Trophoblast cell (in vitro differentiated cells and primary cell): ENCODE measurements around the gene LRRC3C.

Experiments used
- DNase-seq, 2 donors: peaks; one replicate each; pipeline ENCODE4 v3.0.0-alpha.2; 2016
- H2AFZ ChIP-seq: 2 replicates; pipeline ENCODE4 v1.6.1; 2013; ENCODE audit warnings: low read length, moderate library complexity, mild to moderate bottlenecking; ENCODE audit not compliant: insufficient read depth, poor library complexity
- H2AK5ac ChIP-seq: 2 replicates; pipeline ENCODE4 v1.6.1; 2013; ENCODE audit warnings: mild to moderate bottlenecking, low read length
- H2BK120ac ChIP-seq: 2 replicates; pipeline ENCODE4 v1.6.1; 2013; ENCODE audit warnings: low read length, mild to moderate bottlenecking, moderate library complexity; ENCODE audit not compliant: insufficient read depth, poor library complexity
- H2BK12ac ChIP-seq: 2 replicates; pipeline ENCODE4 v1.6.1; 2013; ENCODE audit warnings: mild to moderate bottlenecking, low read length, moderate library complexity
- H2BK5ac ChIP-seq: 2 replicates; pipeline ENCODE4 v1.6.1; 2013; ENCODE audit warnings: low read length, low read depth, moderate library complexity, mild to moderate bottlenecking; ENCODE audit not compliant: poor library complexity
- H3K14ac ChIP-seq: 2 replicates; pipeline ENCODE4 v1.6.1; 2013; ENCODE audit warnings: mild to moderate bottlenecking, low read length
- H3K18ac ChIP-seq: 2 replicates; pipeline ENCODE4 v1.6.1; 2013; ENCODE audit warnings: mild to moderate bottlenecking, low read length
- H3K23ac ChIP-seq: 2 replicates; pipeline ENCODE4 v1.6.1; 2013; ENCODE audit warnings: low read length
- H3K27ac ChIP-seq: 2 replicates; pipeline ENCODE4 v1.5.1; 2013; ENCODE audit warnings: low read depth, mild to moderate bottlenecking, inconsistent platforms, low read length, moderate library complexity
- H3K27me3 ChIP-seq: 2 replicates; pipeline ENCODE4 v1.6.1; 2013; ENCODE audit warnings: inconsistent platforms, mild to moderate bottlenecking, low read length, moderate library complexity; ENCODE audit not compliant: insufficient read depth
- H3K36me3 ChIP-seq, 2 experiments: 1 replicate in 1 of 2; 2 replicates in 1 of 2; pipeline ENCODE4 v1.6.1; 2013; ENCODE audit warnings: low read length in 2 of 2, mild to moderate bottlenecking in 2 of 2, moderate library complexity in 1 of 2; ENCODE audit not compliant: insufficient read depth in 2 of 2, control insufficient read depth in 1 of 2
- H3K4ac ChIP-seq: 2 replicates; pipeline ENCODE4 v1.6.1; 2013; ENCODE audit warnings: low read depth, mild to moderate bottlenecking, low read length, moderate library complexity
- H3K4me1 ChIP-seq, 2 experiments: 1 replicate in 1 of 2; 2 replicates in 1 of 2; pipeline ENCODE4 v1.6.1; 2013; ENCODE audit warnings: low read length in 2 of 2, mild to moderate bottlenecking in 2 of 2, moderate library complexity in 1 of 2; ENCODE audit not compliant: insufficient read depth in 2 of 2, control insufficient read depth in 1 of 2
- H3K4me2 ChIP-seq: 2 replicates; pipeline ENCODE4 v1.6.1; 2013; ENCODE audit warnings: inconsistent platforms, mild to moderate bottlenecking, low read length, moderate library complexity
- H3K4me3 ChIP-seq: 2 replicates; pipeline ENCODE4 v1.5.1; 2013; ENCODE audit warnings: mild to moderate bottlenecking, low read depth, low read length, inconsistent platforms
- H3K79me1 ChIP-seq: one replicate; pipeline ENCODE4 v1.6.1; 2013; ENCODE audit warnings: low read length
- H3K79me2 ChIP-seq: 2 replicates; pipeline ENCODE4 v1.6.1; 2013; ENCODE audit warnings: low read length, mild to moderate bottlenecking; ENCODE audit not compliant: control insufficient read depth, insufficient read depth, poor library complexity
- H3K9ac ChIP-seq: 2 replicates; pipeline ENCODE4 v1.6.1; 2013; ENCODE audit warnings: mild to moderate bottlenecking, low read length
- H3K9me3 ChIP-seq: 2 replicates; pipeline ENCODE4 v1.6.1; 2013; ENCODE audit warnings: low read depth, mild to moderate bottlenecking, control low read depth, inconsistent platforms, low read length; ENCODE audit not compliant: insufficient read depth
- H4K12ac ChIP-seq: 2 replicates; pipeline ENCODE4 v1.6.1; 2013; ENCODE audit warnings: low read depth, mild to moderate bottlenecking, low read length, moderate library complexity
- H4K8ac ChIP-seq: 2 replicates; pipeline ENCODE4 v1.6.1; 2013; ENCODE audit warnings: low read depth, mild to moderate bottlenecking, low read length, moderate library complexity
- H4K91ac ChIP-seq: one replicate; pipeline ENCODE4 v1.6.1; 2013; ENCODE audit warnings: low read depth, mild to moderate bottlenecking, low read length, moderate library complexity
- WGBS: extraction: QIAGEN DNeasy Blood & Tissue Kit; methylation state at CpG from one replicate; pipeline ENCODE4 v1.1.7; 2013; ENCODE audit warnings: missing lambda C conversion rate; ENCODE audit not compliant: insufficient read length, insufficient coverage; ENCODE audit errors: extremely low coverage; 5-methylcytosine and 5-hydroxymethylcytosine counted together

The LRRC3C gene

DNA sequence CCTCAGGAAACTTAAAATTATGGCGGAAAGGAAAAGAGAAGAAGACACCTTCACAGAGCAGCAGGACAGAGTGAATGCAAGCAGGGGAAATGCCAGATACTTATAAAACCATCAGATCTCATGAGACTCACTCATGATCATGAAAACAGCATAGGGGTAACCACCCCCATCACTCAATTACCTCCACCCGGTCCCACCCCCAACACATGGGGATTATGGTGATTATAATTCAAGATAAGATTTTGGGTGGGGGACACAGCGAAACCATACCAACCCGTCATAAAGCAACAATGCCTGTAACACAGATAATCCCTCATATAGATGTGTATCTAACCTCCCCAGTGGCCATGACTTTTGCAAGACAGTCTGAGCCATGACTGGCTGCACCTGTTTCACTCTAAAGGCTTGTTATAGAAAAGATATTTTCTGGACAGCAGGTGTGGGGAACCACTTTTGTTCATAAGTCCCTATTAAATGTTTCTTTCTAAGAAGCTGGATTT, 28.2 kb downstream of the LRRC3C start:
- H3K27ac ChIP-seq, result no peak overlapping the region
- H3K27me3 ChIP-seq, result no peaks in the 10 kb centered on the region
- H3K79me1 ChIP-seq, result peaks cover 7% of the 10 kb centered on the region
- no peak overlapping the region for H3K14ac ChIP-seq
- H3K23ac ChIP-seq, result no peak overlapping the region
- H3K36me3 ChIP-seq, result no peaks in the 10 kb centered on the region
- no peak overlapping the region for H2BK120ac ChIP-seq
- H3K9ac ChIP-seq, result no peak overlapping the region
- no peak overlapping the region for H3K4me2 ChIP-seq
- WGBS, result no CpG with 5 or more reads among the region's 4 CpGs
- no peak overlapping the region for H2AK5ac ChIP-seq
- H3K4me1 ChIP-seq, result peaks cover 8 to 9% of the 10 kb centered on the region in 2 experiments
- no peak for DNase-seq
- no peak overlapping the region for H3K4ac ChIP-seq
- H2BK12ac ChIP-seq, result no peak overlapping the region
- no peak overlapping the region for H2BK5ac ChIP-seq
- peaks cover 3% of the 10 kb centered on the region for H3K79me2 ChIP-seq
- H4K8ac ChIP-seq, result no peak overlapping the region
- H4K91ac ChIP-seq, result no peak overlapping the region
- no peak overlapping the region for H3K18ac ChIP-seq
- no peak overlapping the region for H3K4me3 ChIP-seq
- no peak overlapping the region for H4K12ac ChIP-seq
- H2AFZ ChIP-seq, result no peak overlapping the region
- peaks cover 2% of the 10 kb centered on the region for H3K9me3 ChIP-seq

GRCh38 chr17:39960524-39961041, 33.1 kb downstream of the LRRC3C start:
- no peak overlapping the region for H3K23ac ChIP-seq
- no CpG with 5 or more reads among the region's 8 CpGs for WGBS
- no peak overlapping the region for H2AFZ ChIP-seq

GRCh38 chr17:39962642-39963220, 35.2 kb downstream of the LRRC3C start, which contains the start of gene GSDMA:
GSDMA (plus strand) TSS chr17:39963004; CDS start chr17:39965688, 2,684 bp downstream.
- H3K79me1 ChIP-seq, result no peaks in the 10 kb centered on the region

More at GRCh38 chr17:39960524-39961041, 33.1 kb downstream of the LRRC3C start:
- H3K14ac ChIP-seq, result no peak overlapping the region
- no peak overlapping the region for H3K9ac ChIP-seq
- no peaks in the 10 kb centered on the region for H3K79me1 ChIP-seq
- no peak overlapping the region for H4K12ac ChIP-seq
- H3K4me2 ChIP-seq, result no peak overlapping the region
- no peak overlapping the region for H4K8ac ChIP-seq
- H3K36me3 ChIP-seq, result no peaks in the 10 kb centered on the region
- no peak overlapping the region for H2BK5ac ChIP-seq
- H2BK120ac ChIP-seq, result no peak overlapping the region
- H3K18ac ChIP-seq, result no peak overlapping the region
- H4K91ac ChIP-seq, result no peak overlapping the region
- no peak overlapping the region for H2BK12ac ChIP-seq
- no peak overlapping the region for H3K4me3 ChIP-seq
- no peak overlapping the region for H3K4ac ChIP-seq
- no peaks in the 10 kb centered on the region for H3K4me1 ChIP-seq
- H3K79me2 ChIP-seq, result no peaks in the 10 kb centered on the region
- H3K9me3 ChIP-seq, result no peaks in the 10 kb centered on the region
- H3K27me3 ChIP-seq, result no peaks in the 10 kb centered on the region
- H2AK5ac ChIP-seq, result no peak overlapping the region
- no peak overlapping the region for H3K27ac ChIP-seq
- no peak for DNase-seq

DNA sequence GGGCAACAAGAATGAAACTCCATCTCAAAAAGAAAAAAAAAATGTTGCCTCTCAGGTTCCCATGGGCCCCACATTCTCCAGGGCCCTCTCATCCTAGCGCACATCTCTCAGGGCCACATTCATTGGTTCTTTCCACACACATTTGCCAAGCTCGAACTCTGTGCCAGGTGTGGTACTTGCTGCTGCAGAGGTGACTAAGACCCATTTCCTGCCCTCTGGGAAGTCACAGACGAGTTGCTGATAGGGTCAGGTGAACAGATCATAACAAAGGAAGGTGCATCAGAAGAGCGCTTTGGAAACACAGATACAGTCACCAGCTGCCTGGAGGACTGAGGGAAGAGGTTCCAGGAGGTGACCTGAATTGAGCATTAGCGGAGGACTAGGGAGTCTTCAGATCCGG, 36.3 kb downstream of the LRRC3C start:
- Histone ChIP-seq H3K9ac (no peak overlapping the region), H3K4me2 (no peak overlapping the region), H2AK5ac (no peak overlapping the region), H3K79me1 (no peaks in the 10 kb centered on the region), H3K14ac (no peak overlapping the region), H4K8ac (no peak overlapping the region), H4K12ac (no peak overlapping the region), H3K9me3 (no peaks in the 10 kb centered on the region), H4K91ac (no peak overlapping the region), H2BK12ac (no peak overlapping the region), H3K4me1 (no peaks in the 10 kb centered on the region), H3K4ac (no peak overlapping the region), H3K79me2 (no peaks in the 10 kb centered on the region), H2AFZ (no peak overlapping the region), H3K18ac (no peak overlapping the region), H3K23ac (no peak overlapping the region), H3K27me3 (no peaks in the 10 kb centered on the region), H3K4me3 (no peak overlapping the region), H2BK5ac (no peak overlapping the region), H3K27ac (no peak overlapping the region), H3K36me3 (no peaks in the 10 kb centered on the region), H2BK120ac (no peak overlapping the region)
- no CpG with 5 or more reads among the region's 6 CpGs for WGBS
- DNase-seq, result peak in 1 of 2 donors; percentile 20

More at GRCh38 chr17:39962642-39963220, 35.2 kb downstream of the LRRC3C start, which contains the start of gene GSDMA:
- no peak within 1 kb of the TSS for H4K8ac ChIP-seq
- H2BK5ac ChIP-seq, result no peak within 1 kb of the TSS
- no peak within 1 kb of the TSS for H4K12ac ChIP-seq
- no peak within 1 kb of the TSS for H4K91ac ChIP-seq
- H3K4me1 ChIP-seq, result no peaks in the 10 kb centered on the region
- H2BK120ac ChIP-seq, result no peak within 1 kb of the TSS
- H3K27ac ChIP-seq, result no peak within 1 kb of the TSS
- H3K18ac ChIP-seq, result no peak within 1 kb of the TSS
- H2BK12ac ChIP-seq, result no peak within 1 kb of the TSS
- no peak within 1 kb of the TSS for H3K14ac ChIP-seq
- no peak within 1 kb of the TSS for H3K4me3 ChIP-seq
- H3K27me3 ChIP-seq, result no peaks in the 10 kb centered on the region
- H3K79me2 ChIP-seq, result no peaks in the 10 kb centered on the region
- H3K4ac ChIP-seq, result no peak within 1 kb of the TSS
- DNase-seq, result no peak
- H3K36me3 ChIP-seq, result no peaks in the 10 kb centered on the region
- H2AFZ ChIP-seq, result no peak within 1 kb of the TSS
- no peak within 1 kb of the TSS for H3K23ac ChIP-seq
- no peak within 1 kb of the TSS for H3K9ac ChIP-seq
- no peak within 1 kb of the TSS for H2AK5ac ChIP-seq
- no CpG with 5 or more reads among the region's 6 CpGs for WGBS
- H3K4me2 ChIP-seq, result no peak within 1 kb of the TSS
- no peaks in the 10 kb centered on the region for H3K9me3 ChIP-seq
